GM12891 (cell line): ENCODE data around the gene CPLANE2.

Source experiments
- DNase-seq: peaks from one replicate; pipeline ENCODE4 v3.0.0; 2011; ENCODE audit warnings: low spot score; ENCODE audit not compliant: insufficient read length
- FAIRE-seq: peaks from 2 replicates; lab custom pipeline; 2011; peaks lifted over from hg19 to GRCh38; lab: Jason Lieb, UNC
- PAX5 ChIP-seq: IDR thresholded peaks from 2 replicates; pipeline ENCODE4 v1.6.1; 2011; ENCODE audit warnings: low read length, moderate library complexity, mild to moderate bottlenecking; ENCODE audit not compliant: insufficient read depth, severe bottlenecking
- POLR2A ChIP-seq: IDR thresholded peaks from 2 replicates; pipeline ENCODE4 v1.6.1; 2011; ENCODE audit warnings: low read depth, low read length, control low read depth
- POLR2AphosphoS5 ChIP-seq: IDR thresholded peaks from 2 replicates; pipeline ENCODE4 v1.6.1; 2011; ENCODE audit warnings: low read depth, low read length, control low read depth
- POU2F2 ChIP-seq: IDR thresholded peaks from 2 replicates; pipeline ENCODE4 v1.6.1; 2011; ENCODE audit warnings: low read depth, mild to moderate bottlenecking, control low read depth, low read length, moderate library complexity
- SPI1 ChIP-seq: IDR thresholded peaks from 2 replicates; pipeline ENCODE4 v1.6.1; 2011; ENCODE audit warnings: low read depth, low read length, control low read depth
- TAF1 ChIP-seq: IDR thresholded peaks from 2 replicates; pipeline ENCODE4 v1.6.1; 2011; ENCODE audit warnings: low read depth, low read length, control low read depth

Gene CPLANE2

DNA sequence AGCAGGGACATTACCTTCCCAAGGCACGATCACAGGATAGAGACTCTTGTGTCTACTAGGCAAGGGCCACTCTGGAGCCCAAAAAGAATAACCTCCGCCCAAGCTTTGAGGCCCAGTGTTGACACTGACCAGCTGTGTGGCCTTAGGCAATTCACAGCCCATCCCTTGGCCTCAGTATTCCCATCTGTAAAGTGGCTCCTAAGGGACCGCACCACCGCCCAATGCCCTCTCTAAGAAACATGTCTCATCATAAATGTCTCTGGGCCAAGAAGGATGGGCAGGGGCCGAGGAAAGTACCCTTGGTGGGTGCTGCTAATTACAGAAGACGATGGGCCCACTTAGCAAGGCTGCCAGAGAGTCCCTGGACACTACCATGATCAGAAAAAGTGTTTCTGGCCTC is 25.2 kb downstream of the CPLANE2 start:
- TF ChIP-seq TAF1 (no peak), SPI1 (no peak)
- no peak for FAIRE-seq
- DNase-seq, result no peak

DNA sequence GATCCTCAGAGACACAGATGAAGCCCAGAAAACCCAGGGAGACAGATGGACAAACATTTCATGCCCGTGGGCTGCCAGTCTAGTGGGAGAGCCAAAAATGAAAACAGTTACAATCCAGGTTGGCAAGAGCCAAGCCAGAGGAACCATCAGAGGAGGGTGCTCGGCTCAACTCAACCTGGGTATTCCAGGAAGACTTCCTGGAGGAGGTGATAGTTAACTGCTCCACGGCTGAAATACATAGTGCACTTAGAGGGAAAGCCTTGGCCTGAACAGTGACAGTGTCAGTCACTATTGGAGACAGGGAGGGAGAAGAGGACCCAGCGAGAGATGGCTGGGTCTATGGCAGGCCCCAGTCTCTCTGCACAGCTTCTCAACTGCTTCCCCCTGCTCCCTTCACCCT is 26.4 kb downstream of the CPLANE2 start:
- FAIRE-seq (no peak), DNase-seq (no peak)
- TF ChIP-seq POLR2AphosphoS5, result no peak
- no peak for TF ChIP-seq PAX5
- TF ChIP-seq TAF1, result no peak
- no peak for TF ChIP-seq POU2F2
- TF ChIP-seq POLR2A, result no peak
- TF ChIP-seq SPI1, result no peak

DNA sequence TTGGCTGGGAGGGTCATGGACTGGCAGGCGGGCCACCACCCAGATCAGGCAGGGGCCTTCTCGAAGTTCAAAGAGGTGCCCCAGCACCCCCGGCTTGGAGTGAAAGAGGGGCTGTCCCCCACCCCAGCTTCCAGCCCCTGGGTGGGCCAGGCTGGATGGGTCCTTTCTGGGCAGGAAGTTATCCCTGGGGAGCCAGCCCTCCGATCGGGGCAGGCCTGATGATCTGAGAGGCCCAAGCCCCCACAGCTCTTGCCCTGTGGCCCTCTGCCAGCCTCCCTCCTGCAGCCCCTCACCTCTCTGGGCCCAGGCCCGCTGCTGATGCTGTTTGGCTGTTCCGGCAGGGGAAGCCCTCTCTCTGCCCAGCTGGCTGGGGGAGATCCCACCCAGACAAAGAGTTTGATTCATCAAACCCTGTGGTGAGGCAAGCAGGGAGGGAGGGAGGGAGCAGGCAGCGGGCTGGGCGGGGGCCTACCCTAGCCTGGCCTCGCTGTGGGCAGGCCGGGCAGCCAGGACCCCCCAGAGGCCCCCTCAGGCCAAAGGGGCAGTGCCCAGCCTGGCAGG is 27.1 kb downstream of the CPLANE2 start:
- no peak for DNase-seq
- FAIRE-seq, result no peak
- TF ChIP-seq TAF1 (no peak), POLR2A (no peak), SPI1 (no peak), PAX5 (no peak), POU2F2 (no peak), POLR2AphosphoS5 (no peak)

DNA sequence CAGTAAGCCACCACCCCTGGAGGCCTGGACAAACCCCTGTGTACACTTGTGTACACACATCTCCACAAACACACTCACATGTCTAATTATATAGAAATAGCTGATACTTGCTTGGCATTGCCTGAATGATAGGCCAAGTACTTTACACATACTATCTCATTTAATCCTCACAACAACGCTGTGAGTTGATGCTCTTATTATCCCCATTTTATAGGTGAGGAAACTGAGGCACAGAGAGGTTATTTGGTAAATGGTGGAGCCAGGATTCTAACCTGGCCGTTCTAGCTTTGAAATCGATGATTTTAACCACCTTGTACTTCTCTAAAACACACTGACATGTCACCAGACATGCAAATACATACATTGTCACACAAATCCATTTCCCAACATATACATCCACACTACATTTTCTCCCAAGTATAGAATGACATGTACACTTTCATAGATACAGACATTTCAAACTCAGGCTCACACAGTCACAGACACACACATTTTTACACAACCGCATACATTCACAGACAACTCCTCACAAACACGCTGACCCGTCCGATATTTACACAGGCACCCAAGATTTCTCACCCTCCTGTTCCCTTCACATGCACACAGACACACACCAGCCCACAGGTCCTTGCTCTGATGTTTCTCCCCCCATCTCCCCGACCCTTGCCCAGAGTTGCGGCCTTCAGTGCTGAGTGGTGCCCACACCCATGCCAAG is 27.7 kb downstream of the CPLANE2 start:
- TF ChIP-seq TAF1, result no peak
- TF ChIP-seq PAX5, result no peak
- TF ChIP-seq POLR2A, result no peak
- TF ChIP-seq POLR2AphosphoS5, result no peak
- no peak for TF ChIP-seq SPI1
- no peak for TF ChIP-seq POU2F2
- FAIRE-seq (peak; percentile 57), DNase-seq (no peak)

DNA sequence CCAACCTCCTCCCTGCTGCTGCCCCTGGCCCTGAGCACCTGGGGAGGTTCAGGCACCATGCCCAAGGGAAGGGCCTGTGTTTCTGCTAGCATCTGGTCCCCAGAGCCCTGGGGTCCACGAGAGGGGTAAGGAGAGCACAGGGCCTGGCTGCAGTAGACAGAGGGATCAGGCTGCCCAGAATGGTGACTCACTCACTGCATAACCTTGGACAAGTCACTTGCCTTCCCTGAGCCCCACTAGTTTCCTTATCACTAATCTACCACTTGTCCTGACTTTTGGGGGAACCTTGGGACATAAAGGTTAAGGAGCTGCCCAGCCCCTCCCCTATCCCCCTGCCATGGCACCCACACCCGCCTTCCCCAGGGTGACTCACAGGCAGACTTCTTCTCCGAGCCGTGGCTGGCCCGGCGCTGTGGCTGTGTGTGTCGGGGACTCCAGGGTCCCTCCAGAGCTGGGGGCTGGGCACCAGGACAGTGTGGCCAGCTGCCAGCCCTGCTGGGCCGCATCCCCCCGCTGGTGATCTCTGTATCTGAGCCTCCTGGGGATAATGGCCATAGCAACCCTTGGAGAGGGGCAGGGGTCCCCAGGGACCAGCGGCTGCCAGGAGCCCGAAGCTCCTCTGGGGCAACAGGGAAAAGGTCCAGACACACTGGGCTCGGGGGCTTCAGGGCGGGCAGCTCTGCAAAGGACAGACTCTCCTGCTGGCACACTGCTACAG is 28.6 kb downstream of the CPLANE2 start:
- TF ChIP-seq POU2F2, result no peak
- TF ChIP-seq POLR2A, result no peak
- TF ChIP-seq TAF1, result no peak
- no peak for TF ChIP-seq PAX5
- TF ChIP-seq POLR2AphosphoS5, result no peak
- TF ChIP-seq SPI1, result no peak
- FAIRE-seq (no peak), DNase-seq (no peak)

DNA sequence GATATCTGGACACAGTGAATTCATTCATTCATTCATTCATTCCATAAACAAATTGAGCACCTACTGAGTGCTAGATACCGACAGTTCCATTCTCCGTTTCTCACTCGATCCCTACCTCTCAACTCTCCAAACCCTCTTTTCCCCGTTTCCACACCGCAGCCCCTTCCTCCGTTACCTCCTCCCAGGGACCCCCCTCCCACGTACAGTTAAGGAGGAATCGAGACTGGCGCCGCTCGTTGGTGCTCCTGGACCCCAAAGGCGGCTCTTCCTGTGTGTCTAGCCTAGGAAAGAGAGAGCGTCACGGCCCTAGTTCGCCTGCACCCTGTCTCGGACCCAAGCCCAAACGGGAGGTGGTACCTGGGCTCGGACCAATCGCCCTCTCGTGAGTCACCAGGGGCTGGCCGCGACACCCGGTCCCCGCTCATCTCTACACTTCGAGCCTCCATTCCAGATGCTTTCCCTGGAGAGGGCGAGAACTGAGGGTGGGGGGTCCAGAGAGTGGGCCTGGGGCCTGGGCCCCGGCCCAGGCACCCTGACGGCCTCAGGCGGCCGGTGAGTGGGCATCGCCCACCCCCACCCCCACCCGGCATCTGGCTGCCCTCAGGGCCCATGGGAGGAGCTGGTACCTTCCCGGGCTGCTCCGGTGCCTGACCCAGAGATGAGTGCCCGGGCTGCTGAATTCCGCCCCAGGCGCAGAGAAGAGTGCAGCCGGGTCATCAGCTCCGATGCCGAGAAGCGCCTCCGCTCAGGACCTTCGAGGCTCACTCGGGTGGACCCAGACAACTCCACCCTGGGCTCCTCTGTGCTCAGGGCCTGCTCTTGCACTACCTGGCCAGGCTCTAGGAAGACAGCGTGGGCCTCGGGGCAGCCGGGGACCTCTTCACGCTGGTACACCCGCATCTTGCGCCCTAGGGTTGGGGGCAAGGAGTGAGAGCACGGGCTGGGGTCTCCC is 29.4 kb downstream of the CPLANE2 start:
- DNase-seq, result no peak
- FAIRE-seq, result no peak
- TF ChIP-seq PAX5 (no peak), POLR2AphosphoS5 (no peak), TAF1 (no peak), POU2F2 (no peak), SPI1 (no peak), POLR2A (no peak)

DNA sequence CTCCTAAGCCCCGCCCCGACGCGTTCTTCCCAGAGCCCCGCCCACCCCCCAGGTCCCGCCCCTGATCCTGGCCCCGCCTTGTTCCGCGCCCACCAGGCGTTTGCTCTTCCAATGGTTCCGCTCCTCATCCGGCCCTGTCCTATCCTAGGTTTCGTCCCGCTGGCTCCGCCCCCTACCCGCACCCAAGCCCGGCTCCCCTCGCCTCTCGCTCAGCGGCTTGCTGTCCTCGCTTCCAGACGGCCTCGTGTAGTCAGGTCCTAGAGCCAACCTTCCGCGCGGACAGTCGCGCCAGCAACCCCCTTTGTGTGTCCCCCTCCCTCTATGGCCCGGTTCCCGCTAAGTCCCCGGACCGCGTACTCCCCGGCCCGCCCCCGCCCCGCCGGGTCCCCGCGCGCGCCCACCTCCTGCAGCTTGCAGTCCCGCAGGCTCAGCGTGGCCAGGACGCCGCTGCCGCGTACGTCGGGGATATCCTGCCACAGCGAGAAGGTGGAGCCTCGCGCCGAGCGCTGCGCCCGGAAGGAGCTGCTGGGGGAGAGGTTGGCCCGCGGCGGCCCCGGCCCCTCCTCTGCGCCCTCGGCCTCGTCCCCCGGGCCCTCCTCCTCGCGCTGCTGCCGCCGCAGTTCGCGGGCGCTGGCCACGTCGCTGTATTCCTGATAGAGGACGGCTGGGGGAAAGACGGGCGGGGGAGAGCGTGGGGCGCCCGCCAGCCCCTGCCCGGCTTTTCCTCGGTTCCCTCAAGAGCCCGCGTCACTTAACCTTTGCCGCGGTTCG is 30.3 kb downstream of the CPLANE2 start:
- peak; percentile 83 for DNase-seq
- TF ChIP-seq TAF1, result no peak
- no peak for TF ChIP-seq PAX5
- TF ChIP-seq POLR2A, result no peak
- no peak for TF ChIP-seq POU2F2
- FAIRE-seq, result peak; percentile 92

DNA sequence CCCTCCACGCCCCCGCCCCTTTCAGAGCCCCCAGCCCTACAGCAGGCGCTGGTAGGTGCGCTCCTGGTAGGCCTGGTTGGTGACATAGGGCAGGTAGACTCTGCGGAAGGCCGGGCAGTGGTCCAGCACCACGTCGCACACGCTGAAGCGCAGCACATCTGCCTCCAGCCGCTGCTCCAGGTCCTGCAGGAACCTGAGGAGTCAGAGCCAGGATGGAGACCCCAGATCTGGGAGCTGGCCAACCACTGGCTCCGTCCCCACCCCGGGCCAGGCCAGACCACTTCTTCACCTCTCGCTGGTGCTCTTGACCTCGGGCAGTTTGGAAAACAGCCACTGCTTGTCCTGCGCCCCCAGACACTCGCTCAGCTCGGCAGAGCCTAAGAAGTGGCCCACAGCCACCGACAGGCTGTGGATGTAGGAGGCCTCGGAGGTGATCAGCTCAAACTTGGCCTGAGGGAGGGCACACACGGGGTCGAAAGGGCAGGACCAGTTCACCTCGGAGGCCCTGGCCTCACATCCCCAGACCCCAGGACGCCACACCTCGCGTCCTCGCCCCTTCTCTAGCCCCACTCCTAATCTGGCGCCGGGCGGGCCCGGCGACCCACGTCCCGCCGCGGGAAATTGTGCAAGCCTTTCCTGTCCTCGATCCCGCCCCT is 31.0 kb downstream of the CPLANE2 start:
- TF ChIP-seq POLR2A (no peak), POU2F2 (no peak), POLR2AphosphoS5 (no peak), TAF1 (no peak), PAX5 (no peak), SPI1 (no peak)
- no peak for DNase-seq
- no peak for FAIRE-seq
